ENCODE results near the gene CTNNA1.

The CTNNA1 gene

DNA sequence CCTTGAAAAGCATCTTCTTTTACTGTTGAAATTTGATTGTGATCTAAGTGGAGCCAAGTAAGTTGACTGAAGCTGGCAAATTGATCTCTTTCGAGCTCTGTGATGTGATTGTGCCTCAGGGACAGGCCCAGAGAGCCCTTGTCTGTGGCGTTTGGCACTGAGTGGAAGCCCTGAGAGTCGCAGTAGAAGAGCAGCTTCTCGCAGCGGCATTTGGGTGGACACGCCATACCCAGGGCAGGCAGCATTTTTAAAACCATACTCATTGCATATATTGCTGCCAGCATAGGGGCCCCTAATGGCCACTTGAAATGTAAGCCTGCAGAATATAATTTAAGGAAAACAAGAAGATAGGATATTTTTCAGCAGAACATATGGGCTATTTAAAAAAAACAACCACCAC lies 121.0 kb downstream of the CTNNA1 start:
- intact Hi-C loops (cut with DNase I; ENCODE audit: low total_unique reads): no loop called here
- Histone ChIP-seq H3K4me3 (no peak overlapping the region), H3K27me3 (no peaks in the 10 kb centered on the region), H3K4me1 (peaks cover 0 to 79% (median 39%) of the 10 kb centered on the region in 4 donors), H3K27ac (no peak overlapping the region), H3K36me3 (no peaks in the 10 kb centered on the region), H3K9me3 (no peaks in the 10 kb centered on the region)
- TF ChIP-seq, protein P1, sequence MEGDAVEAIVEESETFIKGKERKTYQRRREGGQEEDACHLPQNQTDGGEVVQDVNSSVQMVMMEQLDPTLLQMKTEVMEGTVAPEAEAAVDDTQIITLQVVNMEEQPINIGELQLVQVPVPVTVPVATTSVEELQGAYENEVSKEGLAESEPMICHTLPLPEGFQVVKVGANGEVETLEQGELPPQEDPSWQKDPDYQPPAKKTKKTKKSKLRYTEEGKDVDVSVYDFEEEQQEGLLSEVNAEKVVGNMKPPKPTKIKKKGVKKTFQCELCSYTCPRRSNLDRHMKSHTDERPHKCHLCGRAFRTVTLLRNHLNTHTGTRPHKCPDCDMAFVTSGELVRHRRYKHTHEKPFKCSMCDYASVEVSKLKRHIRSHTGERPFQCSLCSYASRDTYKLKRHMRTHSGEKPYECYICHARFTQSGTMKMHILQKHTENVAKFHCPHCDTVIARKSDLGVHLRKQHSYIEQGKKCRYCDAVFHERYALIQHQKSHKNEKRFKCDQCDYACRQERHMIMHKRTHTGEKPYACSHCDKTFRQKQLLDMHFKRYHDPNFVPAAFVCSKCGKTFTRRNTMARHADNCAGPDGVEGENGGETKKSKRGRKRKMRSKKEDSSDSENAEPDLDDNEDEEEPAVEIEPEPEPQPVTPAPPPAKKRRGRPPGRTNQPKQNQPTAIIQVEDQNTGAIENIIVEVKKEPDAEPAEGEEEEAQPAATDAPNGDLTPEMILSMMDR (IDR thresholded peaks at IDR 0.05): no peak
- DNase-seq: no peak

DNA sequence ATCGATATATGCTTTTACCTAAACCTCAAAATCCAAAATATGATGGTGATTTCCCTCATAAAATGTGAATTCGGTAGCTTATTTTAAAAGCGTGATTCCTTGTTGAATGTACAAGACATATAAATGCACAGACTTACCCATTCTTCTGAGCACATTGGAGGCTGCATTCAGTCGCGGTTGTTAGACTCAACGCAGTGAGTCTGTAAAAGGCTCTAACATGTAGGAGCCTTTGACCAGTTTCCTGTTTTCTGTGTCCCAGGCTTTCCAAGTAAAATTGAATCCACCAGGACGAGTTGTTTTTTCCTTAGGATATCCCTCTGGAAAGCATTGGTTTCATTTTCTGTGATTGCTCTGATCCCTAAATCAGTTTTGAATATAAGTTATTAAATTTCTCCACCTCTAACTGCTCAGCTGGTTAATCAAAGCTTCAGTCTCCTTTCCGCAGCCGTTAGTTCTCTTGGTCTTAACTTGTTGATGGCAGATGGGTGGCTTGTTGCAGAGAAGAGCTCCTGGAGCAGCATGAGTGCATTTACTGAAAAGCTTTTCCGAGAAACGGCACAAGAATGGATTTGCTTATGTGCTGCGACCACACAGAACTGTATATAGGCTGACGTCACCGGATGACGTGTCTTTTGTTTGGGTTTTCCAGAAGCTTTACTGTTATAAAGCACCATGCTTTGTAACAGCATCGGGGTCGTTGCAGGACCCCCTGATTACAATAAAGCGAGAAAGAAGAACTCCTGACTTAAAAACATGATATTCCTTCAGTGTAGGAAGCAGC lies 121.7 kb downstream of the CTNNA1 start, which contains the start of gene LRRTM2:
LRRTM2 (minus strand) TSS at position 565 of the 781 bp plus-strand sequence; CDS start at position 141, 424 bp downstream.
- DNase-seq: no peak

DNA sequence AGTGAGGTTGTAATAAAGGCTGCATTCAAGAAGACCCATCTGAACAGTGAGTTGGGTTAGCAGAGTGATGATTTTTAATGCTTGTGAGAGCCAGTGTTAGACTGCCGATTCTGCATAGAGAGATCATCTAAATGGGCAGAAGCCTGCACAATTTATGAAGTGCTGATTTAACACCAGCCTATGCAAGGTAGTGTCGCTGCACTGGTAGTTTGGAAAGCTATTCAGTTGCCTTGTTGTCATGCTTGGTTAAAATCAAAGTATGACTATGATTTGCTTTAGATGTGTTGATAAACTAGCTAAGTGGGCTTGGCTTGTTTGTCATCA lies 122.3 kb downstream of the CTNNA1 start:
- Histone ChIP-seq H3K36me3 (no peaks in the 10 kb centered on the region), H3K4me1 (peaks cover 0 to 66% (median 32%) of the 10 kb centered on the region in 4 donors), H3K9me3 (no peaks in the 10 kb centered on the region), H3K4me3 (no peak overlapping the region), H3K27me3 (no peaks in the 10 kb centered on the region), H3K27ac (no peak overlapping the region)
- TF ChIP-seq, protein P1 (IDR thresholded peaks at IDR 0.05): no peak
- intact Hi-C loops (cut with DNase I; ENCODE audit: low total_unique reads): no loop called here
- no peak for DNase-seq

More for the DNA sequence above, 121.7 kb downstream of the CTNNA1 start, which contains the start of gene LRRTM2:
- intact Hi-C loops (cut with DNase I; ENCODE audit: low total_unique reads): no loop called here
- peak within 1 kb of the TSS in 1 of 2 donors; percentile 7 for H3K4me3 ChIP-seq
- H3K36me3 ChIP-seq: no peaks in the 10 kb centered on the region
- TF ChIP-seq, protein P1 (IDR thresholded peaks at IDR 0.05): no peak
- peaks cover 0 to 72% (median 35%) of the 10 kb centered on the region in 4 donors for H3K4me1 ChIP-seq
- H3K27ac ChIP-seq: no peak within 1 kb of the TSS
- H3K9me3 ChIP-seq: no peaks in the 10 kb centered on the region
- no peaks in the 10 kb centered on the region for H3K27me3 ChIP-seq

DNA sequence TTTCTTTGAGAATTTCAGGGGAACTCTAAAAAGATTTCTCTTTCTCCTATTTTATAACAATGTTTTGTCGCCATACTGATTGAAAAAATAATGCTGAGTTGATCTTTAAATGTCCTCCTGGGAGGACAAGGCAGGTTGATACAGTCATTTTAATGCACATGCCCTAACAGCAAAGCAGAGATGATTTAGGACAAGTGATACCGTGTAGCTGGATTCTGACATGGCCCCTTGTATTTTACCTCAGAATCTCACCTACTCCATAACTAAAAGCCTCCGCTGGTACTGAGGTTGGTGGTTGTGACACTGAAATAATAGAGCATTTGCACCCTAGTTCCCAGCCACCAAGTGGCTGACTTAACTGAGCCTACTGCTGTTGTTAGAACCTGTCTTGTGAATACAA lies 122.7 kb downstream of the CTNNA1 start:
- intact Hi-C loops (cut with DNase I; ENCODE audit: low total_unique reads): no loop called here
- peaks cover 0 to 62% (median 30%) of the 10 kb centered on the region in 4 donors for H3K4me1 ChIP-seq
- no peak overlapping the region for H3K4me3 ChIP-seq
- TF ChIP-seq, protein P1 (IDR thresholded peaks at IDR 0.05): no peak
- H3K9me3 ChIP-seq: no peaks in the 10 kb centered on the region
- H3K36me3 ChIP-seq: no peaks in the 10 kb centered on the region
- no peaks in the 10 kb centered on the region for H3K27me3 ChIP-seq
- no peak overlapping the region for H3K27ac ChIP-seq
- DNase-seq: no peak

DNA sequence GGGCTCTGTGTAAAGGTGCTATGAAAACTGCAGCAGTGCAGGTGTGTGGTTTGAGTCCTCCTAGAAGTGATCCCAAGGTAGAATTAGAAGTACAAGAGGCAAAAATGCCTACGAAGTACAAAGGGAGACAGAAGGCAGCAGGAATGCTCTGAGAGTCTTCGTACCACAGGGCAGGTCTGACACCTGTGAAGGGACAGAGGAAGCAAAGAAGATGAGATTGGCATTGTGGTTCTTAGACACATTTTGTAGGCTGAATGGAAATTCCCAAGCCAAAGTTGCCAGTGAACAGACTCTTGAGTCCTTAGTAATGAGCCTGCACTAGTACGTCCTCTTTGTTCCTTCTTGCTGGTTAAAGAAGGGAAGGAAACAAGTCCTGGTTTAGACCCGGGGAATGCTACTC lies 123.6 kb downstream of the CTNNA1 start:
- H3K4me1 ChIP-seq: peaks cover 0 to 53% (median 26%) of the 10 kb centered on the region in 4 donors
- intact Hi-C loops (cut with DNase I; ENCODE audit: low total_unique reads): no loop called here
- TF ChIP-seq, protein P1 (IDR thresholded peaks at IDR 0.05): no peak
- H3K27me3 ChIP-seq: no peaks in the 10 kb centered on the region
- no peaks in the 10 kb centered on the region for H3K36me3 ChIP-seq
- H3K9me3 ChIP-seq: no peaks in the 10 kb centered on the region
- H3K4me3 ChIP-seq: no peak overlapping the region
- DNase-seq: no peak
- no peak overlapping the region for H3K27ac ChIP-seq

Measured in tibial artery (tissue), 4 donors.